Endothelial cell of umbilical vein (primary cell): Measurements from ENCODE around the gene VAC14. TPM values are rescaled to one million over a fixed set of nuclear protein-coding genes. Genes with fewer than 3 reads are reported as not detected.

Experiments
- BruUV-seq: library from RNA; stranded (reverse); fragments of 400-500 nt; replicated peaks from 2 replicates; lab custom pipeline; 2021; lab: Mats Ljungman, UMichigan
- CTCF ChIA-PET: fragments of 300-600, 350-600 bp; sonication (Branson Sonifier 250); formaldehyde crosslinking; loops from one replicate; lab custom pipeline; 2021; ENCODE audit warnings: antibody characterized with exemption, inconsistent platforms; lab: Charles Lee
- POLR2A ChIA-PET: fragments of 300-600, 350-600 bp; sonication (Branson Sonifier 250); formaldehyde crosslinking; loops from one replicate; lab custom pipeline; 2021; ENCODE audit warnings: antibody characterized with exemption, inconsistent platforms; lab: Charles Lee
- DNase-seq: peaks from one replicate; pipeline ENCODE4 v3.0.0-alpha.2; 2011; ENCODE audit warnings: low read depth, low spot score
- FAIRE-seq: peaks from 2 replicates; lab custom pipeline; 2011; peaks lifted over from hg19 to GRCh38; lab: Jason Lieb, UNC
- H2AFZ ChIP-seq: 2 replicates; pipeline ENCODE4 v1.6.0; 2012; ENCODE audit warnings: low read depth, low read length, control low read depth, inconsistent platforms
- H3K27ac ChIP-seq: 2 replicates; pipeline ENCODE4 v1.5.1; 2011; ENCODE audit warnings: low read depth, mild to moderate bottlenecking, control low read depth, low read length, moderate library complexity; ENCODE audit not compliant: insufficient read depth
- H3K27me3 ChIP-seq, 2 experiments: 2 replicates each; pipeline versions ENCODE4 v1.6.0 to v1.6.1; 2011; ENCODE audit warnings: low read length in 2 of 2, mixed read lengths in 1 of 2; ENCODE audit not compliant: control insufficient read depth in 2 of 2, insufficient read depth in 2 of 2
- H3K36me3 ChIP-seq, 2 experiments: 2 replicates in 1 of 2; 3 replicates in 1 of 2; pipeline ENCODE4 v1.5.1; 2011; ENCODE audit warnings: low read length in 2 of 2, mild to moderate bottlenecking in 1 of 2, moderate library complexity in 1 of 2; ENCODE audit not compliant: control insufficient read depth in 2 of 2, insufficient read depth in 2 of 2; ENCODE audit errors: extremely low read depth in 1 of 2
- H3K4me1 ChIP-seq: 3 replicates; pipeline ENCODE4 v1.5.1; 2011; ENCODE audit warnings: mild to moderate bottlenecking, low read length; ENCODE audit not compliant: control insufficient read depth, insufficient read depth; ENCODE audit errors: extremely low read depth
- H3K4me2 ChIP-seq: 2 replicates; pipeline ENCODE4 v1.6.1; 2011; ENCODE audit warnings: low read length, control low read depth, mixed read lengths; ENCODE audit not compliant: insufficient read depth
- H3K4me3 ChIP-seq, 3 experiments: fragments of 200-600 bp in 1 of 3; sonication (generic), shearing (Covaris generic) in 1 of 3; replicated peaks in 1 of 3; 2 replicates each; pipeline ENCODE4 v1.5.1; 2011 to 2016; ENCODE audit warnings: control low read depth in 3 of 3, low read length in 3 of 3, mild to moderate bottlenecking in 2 of 3, inconsistent platforms in 1 of 3, low read depth in 1 of 3, moderate library complexity in 1 of 3; ENCODE audit not compliant: insufficient read depth in 1 of 3
- H3K79me2 ChIP-seq: 2 replicates; pipeline ENCODE4 v1.6.0; 2012; ENCODE audit warnings: low read length, inconsistent platforms; ENCODE audit not compliant: control insufficient read depth, insufficient read depth
- H3K9ac ChIP-seq: replicated peaks from 2 replicates; pipeline ENCODE3; 2011; ENCODE audit warnings: low read length, control low read depth; ENCODE audit not compliant: insufficient read depth; ENCODE audit errors: extremely low read depth
- H3K9me1 ChIP-seq: replicated peaks from 3 replicates; pipeline ENCODE4 v1.6.0; 2011; ENCODE audit warnings: mild to moderate bottlenecking, low read length; ENCODE audit not compliant: control insufficient read depth, insufficient read depth; ENCODE audit errors: extremely low read depth
- H3K9me3 ChIP-seq: replicated peaks from 2 replicates; pipeline ENCODE4 v1.5.1; 2012; ENCODE audit warnings: low read length, inconsistent platforms; ENCODE audit not compliant: control insufficient read depth, insufficient read depth
- H4K20me1 ChIP-seq: replicated peaks from 2 replicates; pipeline ENCODE3; 2011; ENCODE audit warnings: mild to moderate bottlenecking, low read length; ENCODE audit not compliant: control insufficient read depth, insufficient read depth; ENCODE audit errors: extremely low read depth
- CTCF ChIP-seq, 2 donors: IDR thresholded peaks; 1 replicate in 1 of 2; 2 replicates in 1 of 2; pipeline ENCODE4 v1.5.1; 2011; ENCODE audit warnings: low read length in 2 of 2, mild to moderate bottlenecking in 2 of 2, moderate library complexity in 2 of 2, control low read depth in 1 of 2, inconsistent platforms in 1 of 2, low read depth in 1 of 2; ENCODE audit not compliant: insufficient read depth in 1 of 2; ENCODE audit errors: extremely low read depth in 1 of 2
- EZH2 ChIP-seq: IDR thresholded peaks from 2 replicates; pipeline ENCODE4 v1.6.1; 2012; ENCODE audit warnings: borderline replicate concordance, low read depth, mild to moderate bottlenecking, moderate library complexity, low read length, inconsistent platforms; ENCODE audit not compliant: severe bottlenecking
- FOS ChIP-seq: IDR thresholded peaks from 2 replicates; pipeline ENCODE4 v1.6.1; 2011; ENCODE audit warnings: mild to moderate bottlenecking, low read length, moderate library complexity, borderline replicate concordance; ENCODE audit not compliant: insufficient read depth
- GATA2 ChIP-seq: IDR thresholded peaks from 2 replicates; pipeline ENCODE4 v1.7.0; 2011; ENCODE audit warnings: low read depth, mild to moderate bottlenecking, moderate library complexity, mixed read lengths, low read length; ENCODE audit not compliant: insufficient read length, insufficient read depth
- JUN ChIP-seq: IDR thresholded peaks from 2 replicates; pipeline ENCODE4 v1.6.1; 2011; ENCODE audit warnings: borderline replicate concordance, low read depth; ENCODE audit not compliant: insufficient read length, insufficient read depth
- MAX ChIP-seq: IDR thresholded peaks from 2 replicates; pipeline ENCODE4 v1.6.1; 2011; ENCODE audit not compliant: insufficient read depth, insufficient read length
- MYC ChIP-seq: IDR thresholded peaks from one replicate; pipeline ENCODE4 v1.6.1; 2011; ENCODE audit warnings: mild to moderate bottlenecking, low read depth, low read length
- POLR2A ChIP-seq: IDR thresholded peaks from 2 replicates; pipeline ENCODE4 v1.6.1; 2012; ENCODE audit warnings: low read depth, mild to moderate bottlenecking, control low read depth, low read length
- POLR2AphosphoS5 ChIP-seq: IDR thresholded peaks from 2 replicates; pipeline ENCODE4 v1.6.1; 2012; ENCODE audit warnings: low read depth, mild to moderate bottlenecking, control low read depth, low read length, moderate library complexity; ENCODE audit not compliant: insufficient read depth
- dilution Hi-C: fragments of 300-500 bp; cut with MboI; formaldehyde crosslinking; loops from one replicate; pipeline ENCODE4 v1.15.0; 2019; ENCODE audit warnings: low sequenced_read_pairs; ENCODE audit not compliant: extremely low pct_ligation_motif_present
- intact Hi-C: fragments of 100-400 bp; cut with micrococcal nuclease; formaldehyde crosslinking; loops from one replicate; pipeline ENCODE4 v1.10.0; 2022
- polyA plus RNA-seq, 4 experiments: library from polyadenylated mRNA; depleted of rRNA in 3 of 4; stranded (reverse) in 3 of 4; unstranded in 1 of 4; fragments of >200 nt; gene quantifications; 2 replicates each; pipeline versions ENCODE4 v1.2.1 to v1.2.3, GENCODE V29; 2011 to 2012; ENCODE audit warnings: missing spikeins in 1 of 4
- total RNA-seq: library from RNA; stranded (reverse); gene quantifications from 2 replicates; pipeline ENCODE4 v1.2.3, GENCODE V29; 2021

Gene VAC14
- total and polyA plus RNA-seq, 2 donors (not counting 3 experiments of a cell fraction or from before 2014, with no cell fraction given), result 37.6 to 57.9 TPM

- Histone ChIP-seq H4K20me1 (no peaks in the 10 kb centered on the region), H3K4me2 (no peak overlapping the region), H3K27me3 (no peaks in the 10 kb centered on the region), H3K36me3 (peaks cover 0 to 13% of the 10 kb centered on the region in 2 experiments), H3K4me3 (no peak overlapping the region), H3K9me1 (no peaks in the 10 kb centered on the region), H3K27ac (no peak overlapping the region), H3K4me1 (no peaks in the 10 kb centered on the region), H3K79me2 (no peaks in the 10 kb centered on the region), H3K9me3 (no peaks in the 10 kb centered on the region), H3K9ac (no peak overlapping the region), H2AFZ (no peak overlapping the region)
- TF ChIP-seq FOS (no peak), GATA2 (no peak), MYC (no peak), POLR2A (no peak)
- intact Hi-C loops (no loop called here), dilution Hi-C loops (no loop called here)
- ChIA-PET POLR2A (no interaction called here), CTCF (interaction anchor here (0.8 kb wide), 1 partner anchor 43 kb away, joined by 4 read pairs; no protein-coding TSS in a partner anchor)
- no TSS peak for BruUV-seq
- DNase-seq, result no peak
- FAIRE-seq, result no peak
Observed at GRCh38 chr16:70728150-70728549, 72.8 kb downstream of the VAC14 start.

DNA sequence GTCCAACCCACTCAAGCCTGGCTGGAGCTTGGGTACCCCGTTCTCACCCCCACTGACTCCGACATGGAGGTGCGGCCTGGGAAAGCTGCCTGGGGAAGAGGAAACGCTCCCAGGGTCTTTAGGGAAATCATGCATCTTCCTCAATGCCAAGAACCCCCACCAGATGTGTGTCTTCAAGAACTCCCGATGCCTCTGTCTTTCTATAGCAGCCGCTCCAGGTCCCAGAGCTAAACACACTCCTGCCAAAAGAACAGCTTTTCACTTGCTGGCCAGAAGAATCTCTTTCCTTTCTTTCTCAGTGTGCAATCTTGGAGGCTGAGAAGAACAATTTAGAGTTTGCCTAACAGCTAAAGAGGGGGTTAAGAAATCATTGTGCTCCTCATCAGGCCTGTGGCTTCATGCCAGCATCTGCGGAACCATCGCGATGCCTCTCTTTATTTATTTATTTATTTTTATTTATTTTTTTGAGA lies 74.0 kb downstream of the VAC14 start:
- no TSS peak for BruUV-seq
- no peak overlapping the region for H3K27ac ChIP-seq
- H3K36me3 ChIP-seq, result peaks cover 0 to 13% of the 10 kb centered on the region in 2 experiments
- H4K20me1 ChIP-seq, result no peaks in the 10 kb centered on the region
- no peaks in the 10 kb centered on the region for H3K79me2 ChIP-seq
- FAIRE-seq, result no peak
- TF ChIP-seq CTCF (IDR thresholded peaks at IDR 0.05; ENCODE audit: extremely low read depth in 1 of 2, insufficient read depth in 1 of 2, low read depth in 1 of 2, low read length in 2 of 2) (no peak), POLR2A (no peak), MAX (no peak), MYC (no peak), JUN (no peak), EZH2 (no peak), GATA2 (no peak), FOS (no peak), POLR2AphosphoS5 (no peak)
- H3K4me1 ChIP-seq, result no peaks in the 10 kb centered on the region
- no peak overlapping the region for H3K4me2 ChIP-seq
- DNase-seq, result no peak
- H3K9me3 ChIP-seq, result no peaks in the 10 kb centered on the region
- no peak overlapping the region for H3K9ac ChIP-seq
- dilution Hi-C loops, result no loop called here
- H3K27me3 ChIP-seq, result no peaks in the 10 kb centered on the region
- no peaks in the 10 kb centered on the region for H3K9me1 ChIP-seq
- intact Hi-C loops, result no loop called here
- no peak overlapping the region for H3K4me3 ChIP-seq
- ChIA-PET POLR2A (no interaction called here), CTCF (interaction anchor here (0.8 to 1.0 kb wide), 2 partner anchors 11 to 12 kb away, joined by 5 read pairs; no protein-coding TSS in a partner anchor)
- H2AFZ ChIP-seq, result no peak overlapping the region
